SJSA1 (cell line): ENCODE data around the gene MYEOV. TPM values are rescaled to one million over a fixed set of nuclear protein-coding genes. Genes with fewer than 3 reads are reported as not detected.
A peak's percentile ranks its signal among the peaks of the same experiment; 100 is the strongest.

Experiments
- DNase-seq, 2 experiments: peaks; one replicate each; pipeline ENCODE4 v3.0.0-alpha.2; 2015 to 2020; ENCODE audit warnings: low spot score in 2 of 2, low read depth in 1 of 2
- H3K27ac ChIP-seq: fragments of 250-450 bp; sonication (Bioruptor Pico); 2 replicates; pipeline ENCODE4 v1.5.1; 2020; ENCODE audit warnings: mild to moderate bottlenecking, moderate library complexity
- H3K27me3 ChIP-seq: fragments of 250-450 bp; sonication (Bioruptor Pico); replicated peaks from 2 replicates; pipeline ENCODE4 v1.5.1; 2020; ENCODE audit warnings: mild to moderate bottlenecking, moderate library complexity
- H3K36me3 ChIP-seq: fragments of 250-450 bp; sonication (Bioruptor Pico); 2 replicates; pipeline ENCODE4 v1.5.1; 2020; ENCODE audit warnings: mild to moderate bottlenecking
- H3K4me1 ChIP-seq: fragments of 250-450 bp; sonication (Bioruptor Pico); replicated peaks from 2 replicates; pipeline ENCODE4 v1.6.1; 2021; ENCODE audit warnings: mild to moderate bottlenecking
- H3K4me3 ChIP-seq: fragments of 250-450 bp; sonication (Bioruptor Pico); 2 replicates; pipeline ENCODE4 v1.5.1; 2020; ENCODE audit warnings: mild to moderate bottlenecking
- H3K9me3 ChIP-seq: fragments of 250-450 bp; sonication (Bioruptor Pico); replicated peaks from 2 replicates; pipeline ENCODE4 v1.5.1; 2020; ENCODE audit warnings: mild to moderate bottlenecking
- total RNA-seq: library from RNA; depleted of rRNA; stranded (reverse); fragments of >200 nt; shearing (Covaris generic); gene quantifications from 2 replicates; pipeline ENCODE4 v1.2.3, GENCODE V29; 2014

MYEOV gene
- total RNA-seq, 1 experiment from 2014 or later = 5.3 TPM

GRCh38 chr11:69295995-69296889 is 2.3 kb downstream of the MYEOV start:
- Histone ChIP-seq H3K27ac (peak overlapping the region; percentile 94), H3K36me3 (0 out of 2 replicates have a peak, but pooled peaks cover 3% of the 10 kb centered on the region), H3K4me1 (peaks cover 48% of the 10 kb centered on the region), H3K4me3 (no peak overlapping the region), H3K27me3 (no peaks in the 10 kb centered on the region; the same call in 1 of the 2 replicates), H3K9me3 (peaks cover 4% of the 10 kb centered on the region; the same call in 1 of the 2 replicates)
- DNase-seq = no peak

GRCh38 chr11:69296890-69297786 is 3.2 kb downstream of the MYEOV start:
- DNase-seq = peak; percentile 100
- Histone ChIP-seq H3K9me3 (no peaks in the 10 kb centered on the region), H3K27me3 (no peaks in the 10 kb centered on the region), H3K36me3 (0 out of 2 replicates have a peak, but pooled peaks cover 2% of the 10 kb centered on the region), H3K27ac (peak overlapping the region; percentile 94), H3K4me1 (peaks cover 57% of the 10 kb centered on the region), H3K4me3 (no peak overlapping the region)

GRCh38 chr11:69297787-69298266 is 3.9 kb downstream of the MYEOV start:
- Histone ChIP-seq H3K27me3 (no peaks in the 10 kb centered on the region), H3K4me1 (peaks cover 64% of the 10 kb centered on the region), H3K9me3 (no peaks in the 10 kb centered on the region), H3K27ac (peak overlapping the region; percentile 94), H3K36me3 (no peaks in the 10 kb centered on the region), H3K4me3 (no peak overlapping the region)
- DNase-seq = no peak

- Histone ChIP-seq H3K27ac (peak overlapping the region; percentile 94), H3K4me3 (no peak overlapping the region), H3K27me3 (no peaks in the 10 kb centered on the region), H3K36me3 (no peaks in the 10 kb centered on the region), H3K9me3 (no peaks in the 10 kb centered on the region), H3K4me1 (peaks cover 66% of the 10 kb centered on the region)
- DNase-seq = peak; percentile 98 to 99
Measured at GRCh38 chr11:69298267-69299022, 4.5 kb downstream of the MYEOV start.

- Histone ChIP-seq H3K36me3 (no peaks in the 10 kb centered on the region), H3K27me3 (no peaks in the 10 kb centered on the region), H3K4me1 (peaks cover 66% of the 10 kb centered on the region), H3K9me3 (no peaks in the 10 kb centered on the region), H3K27ac (peak overlapping the region; percentile 94), H3K4me3 (no peak overlapping the region)
- DNase-seq = peak in 1 of 2 experiments; percentile 57
Measured at GRCh38 chr11:69299023-69299461, 5.1 kb downstream of the MYEOV start.

DNA sequence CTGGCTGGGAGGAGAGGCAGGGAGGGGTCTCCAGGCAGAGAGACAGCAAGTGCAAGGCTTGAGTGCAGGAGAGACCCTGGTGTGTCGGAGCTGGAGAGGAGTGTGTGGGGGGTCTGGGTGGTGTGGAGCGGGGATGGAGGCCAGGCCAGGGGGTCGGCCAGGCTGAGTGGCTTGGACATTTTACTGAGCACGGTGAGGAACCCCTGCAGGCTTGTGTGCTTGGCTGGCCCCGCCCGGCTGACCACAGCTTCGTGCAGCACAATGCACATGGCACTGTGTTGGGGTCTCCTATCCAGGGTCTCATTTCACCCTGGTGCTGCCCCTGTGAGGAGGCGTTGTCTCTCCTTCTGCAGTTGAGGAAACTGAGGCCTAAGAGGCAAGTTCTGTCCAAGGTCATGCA is 5.6 kb downstream of the MYEOV start:
- H3K36me3 ChIP-seq = no peaks in the 10 kb centered on the region
- no peak overlapping the region for H3K4me3 ChIP-seq
- DNase-seq = no peak
- H3K9me3 ChIP-seq = no peaks in the 10 kb centered on the region
- peak overlapping the region; percentile 94 for H3K27ac ChIP-seq
- peaks cover 66% of the 10 kb centered on the region for H3K4me1 ChIP-seq
- no peaks in the 10 kb centered on the region for H3K27me3 ChIP-seq

DNA sequence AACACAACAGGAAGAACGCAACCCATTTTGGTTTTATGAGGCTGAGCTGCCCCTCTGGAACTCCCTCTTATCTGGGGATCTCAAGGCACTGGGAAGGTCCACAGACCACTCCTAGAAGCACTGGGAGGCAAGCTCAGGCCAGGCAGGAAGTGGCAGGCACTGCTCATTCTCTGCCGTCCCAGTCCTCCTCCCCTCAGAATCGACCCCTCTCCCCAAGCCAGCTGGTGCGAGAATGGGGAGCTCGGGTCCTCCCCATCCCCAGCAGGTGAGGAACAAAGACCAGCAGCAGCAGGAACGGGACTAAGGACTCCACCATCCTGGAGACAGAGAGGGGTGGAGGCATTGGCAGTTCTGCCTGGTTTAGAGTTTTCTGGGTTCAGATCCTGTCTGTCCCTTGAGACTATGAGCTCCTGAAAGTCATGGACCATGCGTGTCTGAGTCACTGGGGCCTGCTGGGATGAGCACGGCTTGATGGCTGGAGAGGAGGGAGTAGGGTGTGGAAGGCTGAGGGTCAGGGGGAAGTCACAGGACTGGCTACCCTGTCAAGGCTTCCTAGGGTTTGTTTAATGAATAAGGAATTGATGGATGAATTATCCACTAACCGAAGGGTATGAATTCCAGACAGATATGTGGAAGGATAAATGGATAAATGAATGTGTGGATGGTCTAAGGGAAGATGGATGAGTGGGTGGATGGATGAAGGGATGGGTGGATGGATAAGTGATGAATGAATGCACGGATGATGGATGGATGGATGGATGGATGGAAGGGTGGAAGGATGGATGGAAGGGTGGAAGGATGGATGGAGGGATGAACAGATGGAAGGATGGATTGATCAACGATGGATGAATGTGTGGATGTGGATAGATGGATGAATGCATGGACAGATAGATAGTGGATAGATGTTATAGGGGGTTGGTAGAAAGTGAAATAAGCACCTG is 6.4 kb downstream of the MYEOV start:
- peak; percentile 68 to 80 for DNase-seq

DNA sequence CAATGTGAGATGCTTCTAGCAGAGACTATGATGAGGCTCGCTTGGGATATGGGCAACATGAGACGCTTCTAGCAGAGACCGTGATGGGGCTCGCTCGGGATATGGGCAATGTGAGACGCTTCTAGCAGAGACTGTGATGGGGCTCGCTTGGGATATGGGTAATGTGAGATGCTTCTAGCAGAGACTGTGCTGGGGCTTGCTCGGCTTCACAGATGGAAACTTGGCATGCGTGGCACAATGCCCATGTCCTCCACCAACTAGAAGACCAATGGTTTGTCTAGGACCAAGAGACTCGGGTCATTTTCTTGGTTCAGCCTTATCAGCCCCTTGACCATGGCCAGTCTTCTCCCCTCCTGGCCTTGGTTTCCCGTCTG is 7.1 kb downstream of the MYEOV start:
- H3K27me3 ChIP-seq = no peaks in the 10 kb centered on the region
- no peaks in the 10 kb centered on the region for H3K36me3 ChIP-seq
- DNase-seq = no peak
- no peaks in the 10 kb centered on the region for H3K9me3 ChIP-seq
- no peak overlapping the region for H3K4me3 ChIP-seq
- H3K4me1 ChIP-seq = peaks cover 66% of the 10 kb centered on the region
- H3K27ac ChIP-seq = peak overlapping the region; percentile 91

More for the DNA sequence above, 6.4 kb downstream of the MYEOV start:
- H3K27me3 ChIP-seq = no peaks in the 10 kb centered on the region
- H3K4me3 ChIP-seq = no peak overlapping the region
- H3K9me3 ChIP-seq = no peaks in the 10 kb centered on the region
- H3K27ac ChIP-seq = peak overlapping the region; percentile 94
- no peaks in the 10 kb centered on the region for H3K36me3 ChIP-seq
- peaks cover 66% of the 10 kb centered on the region for H3K4me1 ChIP-seq

GRCh38 chr11:69301455-69302401 is 7.8 kb downstream of the MYEOV start:
- no peaks in the 10 kb centered on the region for H3K9me3 ChIP-seq
- peak overlapping the region; percentile 91 for H3K27ac ChIP-seq
- no peaks in the 10 kb centered on the region for H3K36me3 ChIP-seq
- peaks cover 60% of the 10 kb centered on the region for H3K4me1 ChIP-seq
- peak; percentile 100 for DNase-seq
- no peak overlapping the region for H3K4me3 ChIP-seq
- no peaks in the 10 kb centered on the region for H3K27me3 ChIP-seq

GRCh38 chr11:69302447-69303020 is 8.6 kb downstream of the MYEOV start:
- no peak for DNase-seq
- Histone ChIP-seq H3K36me3 (no peaks in the 10 kb centered on the region; the same call in 1 of the 2 replicates), H3K27ac (peak overlapping the region; percentile 91), H3K9me3 (no peaks in the 10 kb centered on the region), H3K4me1 (peaks cover 55% of the 10 kb centered on the region), H3K4me3 (no peak overlapping the region), H3K27me3 (no peaks in the 10 kb centered on the region)

DNA sequence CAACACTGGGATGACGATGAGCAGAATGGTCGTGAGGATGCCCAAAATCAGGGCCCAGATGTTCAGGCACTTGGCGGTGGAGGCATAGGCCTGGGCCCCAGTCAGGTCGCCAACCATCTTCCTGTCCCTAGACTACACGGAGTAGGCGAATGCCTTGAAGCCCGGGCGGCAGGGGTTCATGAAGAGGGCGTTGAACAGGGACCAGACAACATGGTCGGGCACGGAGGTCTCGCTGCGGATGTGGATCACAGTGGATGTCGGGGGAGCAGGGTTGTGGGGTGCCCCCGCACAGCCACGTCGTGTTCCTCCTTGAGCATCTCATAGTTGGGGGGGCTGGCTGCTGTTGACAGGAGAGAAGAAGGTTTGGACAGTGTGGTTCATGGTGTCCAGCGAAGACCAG is 9.5 kb downstream of the MYEOV start:
- H3K4me3 ChIP-seq = no peak overlapping the region
- no peak overlapping the region for H3K27ac ChIP-seq
- no peaks in the 10 kb centered on the region for H3K27me3 ChIP-seq
- peaks cover 49% of the 10 kb centered on the region for H3K4me1 ChIP-seq
- H3K9me3 ChIP-seq = no peaks in the 10 kb centered on the region
- H3K36me3 ChIP-seq = peaks cover 3% of the 10 kb centered on the region; the same call in 1 of the 2 replicates
- no peak for DNase-seq
